Right lobe of liver (tissue), 4 donors: ENCODE results near the gene TFF1.

ENCODE experiments used
- POLR2A ChIP-seq: fragments of 450-650 bp; IDR thresholded peaks from one replicate; pipeline ENCODE4 v1.6.1; 2017; ENCODE audit warnings: antibody characterized with exemption, mild to moderate bottlenecking
- TF ChIP-seq, protein P1 (sequence below), 4 donors: fragments of 200-600 bp in 3 of 4; fragments of 450-650 bp in 1 of 4; IDR thresholded peaks; one replicate each; pipeline versions ENCODE4 v1.5.1 to v1.8.0; 2016 to 2022; ENCODE audit warnings: antibody characterized with exemption in 4 of 4, mild to moderate bottlenecking in 2 of 4
- donor health status: DM: no; HTN: no; CAD: no.
- donor health status: DM: no; HTN: no; CAD: no.
- donor health status: DM: no; HTN: yes; CAD: no.

DNA sequence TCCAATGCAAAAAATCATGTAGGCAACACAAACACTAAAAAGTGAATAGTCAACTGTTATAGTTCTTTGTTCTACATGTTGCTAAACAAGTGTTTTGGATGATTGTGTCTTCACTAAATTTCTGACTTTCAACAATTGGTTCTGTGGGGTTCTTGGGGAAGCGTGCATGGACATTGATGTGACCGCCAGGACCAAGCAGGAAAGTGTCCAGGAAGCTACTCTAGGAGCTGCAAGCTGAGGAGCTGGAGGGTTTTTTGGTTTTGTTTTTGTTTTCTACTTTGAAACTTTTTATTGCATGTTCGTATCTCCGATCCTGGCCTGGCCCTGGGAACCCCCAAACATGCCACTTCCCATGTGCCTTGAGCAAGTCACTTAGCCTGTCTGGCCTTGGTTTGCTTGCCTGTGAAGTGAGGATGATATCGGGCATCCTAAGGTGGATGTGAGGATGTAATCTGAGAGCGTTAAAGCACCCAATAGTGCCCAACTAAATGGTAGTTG lies 21.6 kb upstream of the TFF1 start:
- TF ChIP-seq, protein P1, sequence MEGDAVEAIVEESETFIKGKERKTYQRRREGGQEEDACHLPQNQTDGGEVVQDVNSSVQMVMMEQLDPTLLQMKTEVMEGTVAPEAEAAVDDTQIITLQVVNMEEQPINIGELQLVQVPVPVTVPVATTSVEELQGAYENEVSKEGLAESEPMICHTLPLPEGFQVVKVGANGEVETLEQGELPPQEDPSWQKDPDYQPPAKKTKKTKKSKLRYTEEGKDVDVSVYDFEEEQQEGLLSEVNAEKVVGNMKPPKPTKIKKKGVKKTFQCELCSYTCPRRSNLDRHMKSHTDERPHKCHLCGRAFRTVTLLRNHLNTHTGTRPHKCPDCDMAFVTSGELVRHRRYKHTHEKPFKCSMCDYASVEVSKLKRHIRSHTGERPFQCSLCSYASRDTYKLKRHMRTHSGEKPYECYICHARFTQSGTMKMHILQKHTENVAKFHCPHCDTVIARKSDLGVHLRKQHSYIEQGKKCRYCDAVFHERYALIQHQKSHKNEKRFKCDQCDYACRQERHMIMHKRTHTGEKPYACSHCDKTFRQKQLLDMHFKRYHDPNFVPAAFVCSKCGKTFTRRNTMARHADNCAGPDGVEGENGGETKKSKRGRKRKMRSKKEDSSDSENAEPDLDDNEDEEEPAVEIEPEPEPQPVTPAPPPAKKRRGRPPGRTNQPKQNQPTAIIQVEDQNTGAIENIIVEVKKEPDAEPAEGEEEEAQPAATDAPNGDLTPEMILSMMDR (IDR thresholded peaks at IDR 0.05), result no peak
- no peak for TF ChIP-seq POLR2A
